ENCODE data around the gene TTC9C.
"Not testable (repeated sequence)": the region's sequence is repeated elsewhere in the genome, so short reads cannot be mapped to it uniquely, and the experiment has no call there.

Gene TTC9C

DNA sequence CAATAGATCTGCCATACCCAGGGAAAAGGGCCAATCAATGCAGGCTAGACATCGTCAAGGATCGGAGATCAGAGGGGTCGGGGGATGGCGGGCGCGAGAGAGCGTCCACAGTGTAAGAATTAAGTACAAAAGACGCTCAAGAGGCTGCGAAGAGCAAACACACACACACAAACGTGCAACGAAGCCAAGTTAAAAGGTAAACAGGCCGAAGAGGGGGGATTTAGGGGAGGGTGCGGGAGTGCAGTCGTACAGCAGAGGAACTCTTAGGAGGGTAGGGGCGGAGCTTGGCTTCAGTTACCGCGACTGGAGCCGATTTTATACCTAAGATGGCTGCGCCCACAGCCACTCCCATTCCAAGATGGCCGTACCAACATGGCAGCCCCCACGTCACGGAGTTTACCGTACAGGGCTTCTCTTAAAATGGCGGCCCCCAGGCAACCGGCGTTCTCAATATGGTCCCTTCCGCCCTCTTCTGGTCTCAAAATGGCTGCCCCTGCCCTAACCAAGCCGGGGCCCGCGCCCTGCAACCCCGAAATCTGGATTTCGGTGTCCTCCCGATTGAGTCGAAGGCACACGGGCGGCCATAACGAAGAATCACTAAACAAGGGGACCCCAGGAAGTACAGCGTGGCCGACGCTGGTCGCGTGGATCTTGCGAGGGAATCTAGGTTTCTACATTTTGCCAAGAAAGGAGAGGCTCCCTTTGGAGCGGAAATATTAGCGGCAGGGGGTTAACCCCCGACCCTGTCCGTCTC is 18.9 kb upstream of the TTC9C start:
- DNase-seq (ENCODE audit: low read depth in 4 of 4, low spot score in 1 of 4) = peak; percentile 79 to 94 (median 88)

DNA sequence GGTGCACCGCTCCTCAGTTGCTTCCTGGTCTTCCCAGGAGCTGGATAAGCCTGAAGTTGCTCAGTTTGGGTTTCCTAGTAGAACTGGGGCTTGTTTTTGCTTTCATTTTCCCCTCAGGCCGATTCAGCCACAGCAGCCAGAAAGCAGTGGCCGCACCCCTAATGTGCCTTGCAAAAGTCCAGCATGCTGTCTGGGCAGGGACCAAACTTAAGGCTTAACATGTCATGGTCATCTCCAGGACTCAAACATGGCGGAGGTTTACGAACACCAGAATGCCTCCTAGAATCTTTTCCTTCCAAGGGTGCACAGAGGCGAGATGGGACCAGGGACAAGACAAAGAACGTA is 18.3 kb upstream of the TTC9C start:
- peak in 1 of 4 experiments; percentile 9 for DNase-seq (ENCODE audit: low read depth in 4 of 4, low spot score in 1 of 4)

DNA sequence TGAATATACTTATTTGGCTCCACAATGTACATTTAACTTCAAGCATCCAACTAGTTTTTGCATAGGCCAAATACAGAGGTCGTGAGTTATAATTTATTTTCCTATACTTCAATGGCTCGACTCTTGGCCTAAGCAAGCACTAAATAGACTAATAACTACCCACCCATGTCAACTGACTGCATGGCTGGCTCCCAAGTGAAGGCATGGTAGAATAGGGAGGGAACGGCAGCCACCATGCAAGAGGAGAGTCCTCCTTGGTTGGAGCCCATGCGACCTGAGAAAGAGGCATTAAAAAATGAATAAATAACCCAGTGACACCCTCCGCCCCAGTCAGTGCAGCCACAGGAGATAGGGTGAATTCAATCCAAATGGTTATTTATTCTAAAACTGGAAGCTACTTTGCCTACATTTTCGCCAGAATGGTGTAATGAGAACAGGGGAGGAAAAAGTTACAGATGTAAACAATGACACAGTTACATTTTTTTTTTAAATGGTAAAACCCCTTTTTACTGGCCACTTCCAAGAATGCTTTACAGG is 15.9 kb upstream of the TTC9C start:
- no peak for DNase-seq (ENCODE audit: low read depth in 4 of 4, low spot score in 1 of 4)

DNA sequence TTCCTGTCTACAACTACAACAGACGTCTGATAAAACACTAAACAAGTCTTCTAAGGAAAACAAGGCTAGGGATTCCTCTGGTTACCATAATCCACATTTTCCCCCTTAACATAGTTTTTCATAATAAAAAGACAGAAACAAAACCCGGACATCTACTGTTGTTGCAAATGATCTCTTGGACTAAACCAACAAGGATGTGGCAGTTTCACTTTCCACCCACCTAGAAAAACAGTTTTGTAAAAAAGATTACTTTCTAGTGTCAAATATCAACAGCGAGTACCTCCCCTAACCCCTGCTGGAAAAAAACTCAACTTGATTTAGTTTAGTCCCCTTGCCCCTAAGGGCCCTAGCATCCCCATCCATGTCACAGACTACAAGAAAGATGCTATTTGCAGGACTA is 15.4 kb upstream of the TTC9C start:
- no peak for DNase-seq (ENCODE audit: low read depth in 4 of 4, low spot score in 1 of 4)

DNA sequence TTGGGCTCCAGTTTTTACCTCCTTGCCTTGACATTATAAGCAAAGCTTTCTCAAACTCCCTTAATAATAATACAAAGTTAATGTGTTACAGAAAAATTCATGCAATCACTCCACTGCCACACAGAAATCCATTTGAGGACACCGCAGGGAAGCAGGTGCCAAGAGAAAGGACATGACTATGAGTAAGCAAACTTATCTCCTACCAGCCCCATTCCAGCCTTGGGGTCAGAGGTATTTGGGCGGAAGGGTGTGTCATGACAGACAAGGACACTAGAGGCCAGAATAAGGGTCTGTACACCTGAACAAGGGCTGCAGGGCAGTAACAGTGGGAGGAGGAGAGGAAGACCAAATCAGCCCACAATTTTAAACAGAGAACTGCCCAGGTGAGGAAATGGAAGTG is 14.9 kb upstream of the TTC9C start:
- no peak for DNase-seq (ENCODE audit: low read depth in 4 of 4, low spot score in 1 of 4)

DNA sequence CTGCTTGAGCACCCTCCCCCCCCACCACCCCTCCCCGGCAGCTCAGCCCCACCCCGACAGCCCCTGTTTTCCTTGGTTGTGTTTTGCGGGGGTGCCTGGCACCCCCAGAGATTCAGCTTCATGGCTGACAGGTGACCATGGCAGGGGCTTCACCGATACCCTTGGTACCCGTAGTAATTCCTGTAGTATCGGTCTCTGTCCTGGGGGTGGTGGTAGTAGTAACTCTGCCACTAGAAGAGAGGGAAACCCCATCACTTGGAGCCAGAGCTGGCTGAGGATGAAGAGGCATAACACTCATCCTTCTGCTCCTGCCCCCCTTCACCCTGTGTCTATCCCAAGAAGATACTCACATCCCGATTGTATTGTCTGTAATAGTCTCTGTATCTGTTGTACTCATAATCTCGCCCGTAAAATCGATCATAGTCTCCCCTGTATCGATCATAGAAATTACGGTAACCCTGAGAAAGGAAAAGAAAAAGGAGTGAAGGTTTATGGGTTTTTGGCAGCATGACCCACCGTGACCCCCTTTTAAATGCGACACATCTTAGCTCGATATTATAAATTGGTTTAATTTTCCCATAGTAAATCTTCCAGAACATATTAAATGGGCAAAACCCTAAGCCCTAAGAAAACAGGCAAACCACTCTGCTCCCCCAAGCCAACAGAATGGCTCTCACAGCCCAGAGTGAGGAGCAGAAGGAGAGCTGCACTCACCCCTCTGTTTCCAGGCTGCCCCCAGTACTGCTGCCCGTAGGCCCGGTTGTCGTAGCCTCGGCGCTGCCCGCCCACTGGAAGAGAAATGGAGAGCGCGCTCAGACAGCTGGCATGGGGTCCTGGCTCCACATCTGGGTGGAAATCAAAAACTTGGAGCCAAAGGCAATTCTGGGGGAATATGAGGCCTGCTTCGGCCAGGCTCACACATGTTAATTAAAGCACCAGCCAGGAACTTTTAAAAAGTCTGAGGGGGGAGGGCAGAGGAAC is 12.8 kb upstream of the TTC9C start:
- no peak for DNase-seq (ENCODE audit: low read depth in 4 of 4, low spot score in 1 of 4)

DNA sequence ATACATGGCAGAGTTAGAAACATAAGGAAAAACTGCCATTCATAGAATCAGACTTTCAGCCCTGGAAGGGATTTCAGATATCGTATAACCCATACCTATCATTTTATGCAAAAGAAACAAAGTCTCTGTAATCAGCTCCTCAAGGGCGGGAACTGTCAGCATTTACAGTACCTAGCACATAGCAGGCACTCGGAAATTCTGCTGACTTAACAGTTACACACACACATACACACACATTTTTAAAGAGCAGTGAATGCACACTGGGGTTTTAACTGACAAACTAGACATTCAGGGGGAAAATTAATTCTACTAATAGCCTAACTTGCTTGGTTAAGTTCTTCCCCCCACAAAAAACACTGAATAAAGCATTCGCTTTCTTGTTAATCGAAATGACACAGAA is 12.1 kb upstream of the TTC9C start:
- no peak for DNase-seq (ENCODE audit: low read depth in 4 of 4, low spot score in 1 of 4)

DNA sequence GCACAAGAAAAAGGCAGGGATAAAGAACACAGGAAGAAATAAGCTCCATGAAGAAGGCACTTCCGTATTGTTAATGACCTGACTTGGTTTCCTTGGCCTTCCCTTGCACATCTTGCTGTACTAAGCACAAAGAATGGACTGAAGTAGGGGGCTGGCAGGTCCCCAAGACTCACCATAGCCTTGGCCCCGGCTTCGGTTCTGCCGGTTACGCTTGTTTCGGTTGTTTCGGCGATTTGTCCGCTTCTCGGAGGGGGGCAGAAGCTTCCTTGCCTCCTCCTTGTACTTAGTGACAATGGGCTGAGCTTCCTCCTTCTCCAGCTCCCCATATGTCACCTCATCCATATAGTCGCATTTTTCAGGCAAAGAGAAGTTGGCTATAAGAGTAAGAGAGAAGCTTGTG is 11.5 kb upstream of the TTC9C start:
- DNase-seq (ENCODE audit: low read depth in 4 of 4, low spot score in 1 of 4) = no peak

DNA sequence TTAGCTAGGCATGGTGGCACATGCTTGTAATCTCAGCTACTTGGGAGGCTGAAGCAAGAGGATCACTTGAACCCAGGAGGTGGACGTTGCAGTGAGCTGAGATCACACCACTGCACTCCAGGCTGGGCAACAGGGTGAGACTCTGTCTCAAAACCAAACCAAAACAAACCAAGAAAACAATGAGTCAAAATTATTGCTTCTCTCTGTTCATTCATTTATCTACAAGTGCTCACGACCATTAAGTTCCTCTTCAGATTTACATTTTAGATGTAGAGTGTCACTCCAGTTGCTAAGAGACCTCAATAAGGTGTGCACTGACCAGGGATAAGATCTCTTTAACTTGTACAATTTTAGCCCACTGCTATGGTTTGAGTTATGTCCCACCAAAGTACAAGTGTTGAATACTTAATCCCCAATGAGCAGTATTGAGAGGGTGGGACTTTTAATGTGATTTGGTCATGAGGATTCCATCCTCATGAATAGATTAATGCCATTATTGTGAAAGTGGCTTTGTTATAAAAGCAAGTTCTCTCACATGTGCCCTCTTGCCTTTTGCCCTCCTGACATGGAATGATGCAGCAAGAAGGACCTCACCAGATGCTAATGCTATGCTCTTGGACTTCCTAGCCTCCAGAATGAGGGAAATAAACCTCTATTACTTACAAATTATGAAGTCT is 8.8 kb upstream of the TTC9C start:
- no peak for DNase-seq (ENCODE audit: low read depth in 4 of 4, low spot score in 1 of 4)

DNA sequence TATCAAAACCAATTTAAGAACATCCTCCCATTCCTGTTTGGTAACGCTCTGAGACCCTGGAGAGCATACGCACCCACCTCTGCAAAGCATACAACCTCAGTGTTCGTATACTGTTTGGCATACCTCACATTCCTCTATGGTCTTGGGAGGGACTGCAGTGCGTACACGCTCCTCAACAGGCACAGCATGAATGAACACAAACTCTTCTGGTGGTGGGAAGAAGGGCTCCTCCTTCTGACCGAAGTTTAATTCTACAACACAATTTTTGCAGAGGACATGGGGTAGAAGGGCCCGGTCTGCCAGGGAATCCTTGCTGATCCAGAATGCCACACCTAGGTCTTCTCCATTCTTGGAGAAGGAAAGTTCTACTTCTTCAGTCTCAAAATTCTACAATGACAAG is 6.3 kb upstream of the TTC9C start:
- no peak for DNase-seq (ENCODE audit: low read depth in 4 of 4, low spot score in 1 of 4)

DNA sequence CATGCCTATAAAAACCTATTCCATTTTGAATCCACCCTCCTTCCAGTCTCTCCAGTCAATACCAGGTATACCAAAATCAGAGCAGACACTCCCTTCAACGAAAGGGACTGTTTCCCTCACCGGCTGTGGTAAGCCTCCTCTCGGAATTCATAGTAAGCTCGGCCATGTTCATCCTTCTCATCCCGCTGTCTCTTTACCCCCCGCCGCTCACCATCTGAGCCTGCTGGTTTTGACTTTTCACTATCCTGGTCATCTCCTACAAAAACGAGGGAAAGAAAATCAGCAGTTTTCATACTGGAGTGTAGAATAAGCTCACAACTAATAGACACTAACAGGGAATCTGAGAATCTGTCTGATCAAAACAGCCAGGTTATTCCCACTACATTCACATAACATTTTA is 4.1 kb upstream of the TTC9C start:
- no peak for DNase-seq (ENCODE audit: low read depth in 4 of 4, low spot score in 1 of 4)

DNA sequence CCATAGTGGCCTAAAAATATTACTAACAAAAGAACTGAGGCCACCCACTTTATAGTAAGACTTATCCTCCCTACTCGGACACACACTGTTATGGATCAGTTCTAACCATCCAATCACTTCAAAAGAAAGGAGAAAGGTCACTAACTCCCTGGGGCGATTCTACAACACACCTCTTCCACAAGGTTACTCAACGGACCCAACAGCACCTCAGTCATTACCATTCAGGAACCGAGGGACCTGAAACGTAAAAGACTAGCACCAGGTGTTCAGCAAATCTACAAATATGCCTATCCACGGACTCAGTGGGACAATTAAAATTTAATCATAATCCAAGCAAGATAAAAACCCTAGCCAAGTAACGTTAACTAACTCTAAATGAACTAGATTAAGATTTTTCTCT is 2.6 kb upstream of the TTC9C start:
- DNase-seq (ENCODE audit: low read depth in 4 of 4, low spot score in 1 of 4) = no peak

DNA sequence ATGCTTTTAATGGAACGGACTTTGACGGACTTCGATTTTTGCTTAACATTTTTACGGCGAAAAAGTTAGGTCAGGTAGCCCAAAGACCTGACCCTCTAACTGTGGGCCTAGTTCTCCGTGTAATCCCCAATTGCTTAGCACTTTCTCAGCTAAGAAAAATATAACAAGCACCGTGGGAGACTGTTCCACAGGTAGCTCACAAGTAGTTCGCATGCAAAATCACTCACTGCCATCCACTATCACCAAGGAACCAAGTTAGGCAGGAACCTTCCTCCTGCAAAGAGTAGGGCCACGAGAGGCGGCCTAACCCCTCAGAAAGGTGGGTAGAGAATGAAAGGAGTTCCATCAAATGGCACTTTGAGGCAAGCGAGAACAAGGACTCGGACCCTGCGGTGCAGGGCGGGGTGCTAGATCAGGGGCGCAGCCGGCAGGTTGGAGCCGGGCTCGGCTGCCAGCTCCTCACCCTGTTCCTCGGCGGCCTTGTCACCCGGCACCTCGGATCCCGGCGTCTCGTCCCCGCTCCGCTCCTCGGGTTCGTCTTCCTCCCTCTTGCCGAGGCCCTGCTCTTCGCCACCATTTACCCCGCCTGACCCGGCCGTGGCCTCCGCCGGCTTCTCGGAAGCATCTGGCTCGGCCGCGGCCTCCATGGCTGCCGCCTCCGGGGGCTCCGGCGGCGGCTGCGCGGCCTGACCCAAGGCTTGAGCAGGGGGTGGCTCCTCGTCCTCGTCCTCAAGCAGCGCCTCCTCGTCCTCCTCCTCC is 2.0 kb upstream of the TTC9C start:
- DNase-seq (ENCODE audit: low read depth in 4 of 4, low spot score in 1 of 4) = no peak

DNA sequence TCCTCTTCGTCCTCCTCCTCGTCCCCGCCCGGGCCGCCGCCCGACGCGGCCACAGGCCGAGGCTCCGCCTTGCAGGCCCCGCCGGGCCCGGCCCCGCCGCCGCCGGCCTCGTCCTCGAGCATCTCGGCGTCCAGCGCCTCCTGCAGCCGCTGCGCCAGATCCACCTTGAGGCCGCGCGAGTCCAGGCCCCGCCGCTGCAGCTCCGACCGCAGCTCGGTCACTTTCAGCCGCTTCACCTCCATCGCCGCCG is 1.4 kb upstream of the TTC9C start:
- no peak for DNase-seq (ENCODE audit: low read depth in 4 of 4, low spot score in 1 of 4)

DNA sequence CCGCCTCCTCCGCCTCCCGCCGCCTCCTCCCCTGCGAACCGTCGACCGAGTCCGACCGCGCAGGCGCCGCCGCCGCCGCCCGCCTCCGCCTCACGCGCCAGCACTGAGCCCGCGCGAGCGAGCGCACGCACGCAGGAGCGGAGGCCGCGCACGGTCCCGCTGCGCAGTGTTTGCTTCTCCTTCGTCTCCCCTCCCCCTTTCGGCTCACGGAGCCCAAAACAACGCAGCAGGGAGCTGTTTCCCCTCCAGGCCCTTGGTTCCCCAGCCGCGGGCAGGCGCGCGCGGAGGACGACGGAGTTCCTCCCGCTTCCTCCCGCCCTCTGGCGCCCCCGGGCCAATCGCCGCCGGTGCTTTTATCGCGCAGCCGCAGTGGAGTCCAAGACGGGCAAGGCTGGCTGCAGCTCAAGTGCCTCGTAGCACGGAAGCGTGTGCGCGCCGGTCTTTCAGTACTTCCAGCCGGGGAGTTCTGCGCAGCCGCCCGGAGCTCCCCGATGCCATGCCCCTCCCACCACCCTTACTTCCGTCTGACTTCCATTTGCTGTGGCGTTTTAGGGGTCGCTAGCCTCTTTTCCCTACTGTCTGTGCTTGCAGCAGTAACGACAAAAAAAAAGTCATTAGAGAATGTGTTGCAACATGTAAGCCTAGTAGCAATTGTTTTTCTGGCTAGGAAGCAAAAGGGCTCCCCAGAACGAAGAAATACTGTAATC is 968 bp upstream of the TTC9C start, which contains the start of gene HNRNPUL2:
Gene HNRNPUL2, minus strand, starts transcription at position 293 of the 707 bp plus-strand sequence. CDS start 301 bp downstream, outside the sequence.
- DNase-seq (ENCODE audit: low read depth in 4 of 4, low spot score in 1 of 4) = peak; percentile 86 to 97 (median 96)

DNA sequence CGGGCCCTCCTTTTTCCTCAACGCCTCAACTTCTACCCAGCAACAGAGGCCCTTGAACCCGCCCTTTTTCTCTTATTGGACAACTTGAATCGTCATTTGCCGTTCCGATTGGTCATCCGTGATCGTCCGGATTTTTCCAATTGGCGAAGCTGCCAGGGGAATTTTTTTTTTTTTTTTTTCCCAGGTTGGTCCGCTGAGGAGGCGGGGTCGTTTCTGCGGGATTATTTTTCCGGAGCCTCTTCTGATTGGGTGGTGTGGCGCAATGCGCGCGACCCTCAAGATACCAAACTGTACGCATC is 465 bp upstream of the TTC9C start:
- peak; percentile 49 to 74 (median 60) for DNase-seq (ENCODE audit: low read depth in 4 of 4, low spot score in 1 of 4)

DNA sequence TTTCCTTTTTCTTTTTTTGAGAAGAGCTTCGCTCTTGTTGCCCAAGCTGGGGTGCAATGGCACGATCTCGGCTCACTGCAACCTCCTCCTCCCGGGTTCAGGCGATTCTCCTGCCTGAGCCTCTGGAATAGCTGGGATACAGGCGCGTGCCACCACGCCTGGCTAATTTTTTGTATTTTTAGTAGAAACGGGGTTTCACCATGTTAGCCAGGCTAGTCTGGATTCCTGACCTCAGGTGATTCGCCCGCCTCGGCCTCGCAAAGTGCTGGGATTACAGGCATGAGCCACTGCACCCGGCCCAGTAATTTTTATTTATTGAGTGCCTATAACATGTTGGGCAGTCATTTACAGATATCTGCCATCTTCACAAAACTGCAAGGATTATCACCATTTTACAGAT is 1.8 kb downstream of the TTC9C start:
- not testable (repeated sequence) for DNase-seq (ENCODE audit: low read depth in 4 of 4, low spot score in 1 of 4)

DNA sequence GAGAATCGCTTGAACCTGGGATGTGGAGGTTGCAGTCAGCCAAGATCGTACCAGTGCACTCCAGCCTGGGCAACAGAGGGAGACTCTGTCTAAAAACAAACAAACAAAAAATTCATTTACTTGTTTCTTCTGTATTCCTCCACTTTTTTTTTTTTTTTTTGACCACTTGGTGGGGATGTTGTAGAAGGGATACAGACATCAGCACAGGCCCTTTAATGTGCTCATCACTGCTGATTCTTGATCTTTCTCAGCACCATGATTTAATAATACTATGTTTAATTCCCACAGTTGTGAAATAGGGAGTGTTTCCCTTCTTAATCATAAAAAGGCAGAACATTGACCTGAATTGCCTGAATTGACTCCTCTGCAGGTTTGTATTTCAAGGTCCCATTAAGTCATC is 4.5 kb downstream of the TTC9C start:
- no peak for DNase-seq (ENCODE audit: low read depth in 4 of 4, low spot score in 1 of 4)

DNA sequence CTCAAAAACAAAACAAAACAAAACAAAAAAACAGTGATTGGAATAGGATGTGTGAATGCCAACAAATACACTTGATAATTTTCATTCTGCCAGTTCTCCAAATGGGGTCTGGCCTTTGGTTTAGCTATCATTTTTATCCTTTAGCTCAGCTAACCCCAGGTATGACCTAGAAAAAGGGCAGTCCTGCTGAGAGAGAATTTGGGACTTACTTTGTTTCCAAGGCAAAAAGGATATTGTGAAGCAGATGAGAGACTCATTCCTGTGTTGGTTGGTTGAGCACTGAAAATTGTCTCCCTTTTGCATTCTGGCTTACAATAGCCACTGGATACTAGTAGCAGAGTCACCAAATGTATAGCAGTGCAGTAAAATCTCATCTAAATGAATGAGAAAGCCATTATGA is 8.9 kb downstream of the TTC9C start:
- no peak for DNase-seq (ENCODE audit: low read depth in 4 of 4, low spot score in 1 of 4)

DNA sequence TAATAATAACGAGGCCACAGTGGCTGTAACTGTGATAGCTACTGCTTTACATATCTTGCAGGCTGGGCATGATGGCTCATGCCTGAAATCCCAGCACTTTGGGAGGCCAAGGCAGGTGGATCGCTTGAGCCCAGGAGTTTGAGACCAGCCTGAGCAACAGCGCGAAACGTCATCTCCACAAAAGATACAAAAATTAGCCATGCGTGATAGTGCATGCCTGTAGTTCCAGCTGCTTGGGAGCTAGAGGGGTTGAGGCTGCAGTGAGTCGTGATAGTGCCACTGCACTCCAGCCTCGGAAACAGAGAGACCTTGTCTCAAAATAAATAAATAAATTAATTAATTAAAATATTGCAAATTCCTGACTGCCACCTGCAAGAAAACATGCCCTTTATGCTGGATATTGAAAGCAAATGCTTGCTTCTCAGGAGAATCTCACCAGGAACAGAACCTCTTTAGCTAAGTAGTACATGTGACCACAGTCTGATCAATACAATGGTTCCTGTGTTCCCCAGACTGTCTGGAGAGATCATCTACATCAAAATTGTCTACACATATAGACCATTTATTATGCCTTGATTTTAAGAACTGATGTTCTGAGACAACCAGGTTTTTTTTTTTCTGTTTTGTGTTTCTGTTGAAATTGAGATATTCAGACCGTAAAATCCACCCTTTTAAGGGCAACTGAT is 19.3 kb downstream of the TTC9C start:
- DNase-seq (ENCODE audit: low read depth in 4 of 4, low spot score in 1 of 4) = no peak

Measured in stimulated activated CD4-positive, alpha-beta T cell treated with anti-CD3 and anti-CD28 coated beads, Interleukin-1b, Interleukin-23, amount 100 ng/mL, for 24 hours (primary cell).